Measurements from ENCODE around the gene PACS2.

PACS2 gene

GRCh38 chr14:105329411-105330150 lies 15.0 kb downstream of the PACS2 start:
- no peaks in the 10 kb centered on the region for H3K36me3 ChIP-seq
- no peak for DNase-seq
- H3K4me1 ChIP-seq, result no peaks in the 10 kb centered on the region

GRCh38 chr14:105330491-105330895 lies 15.9 kb downstream of the PACS2 start:
- Histone ChIP-seq H3K36me3 (no peaks in the 10 kb centered on the region), H3K27me3 (no peaks in the 10 kb centered on the region), H3K4me1 (no peaks in the 10 kb centered on the region), H3K4me3 (ENCODE audit: low read depth, low read length) (no peak overlapping the region), H3K9me3 (no peaks in the 10 kb centered on the region)
- DNase-seq, result peak; percentile 6
- no peak for TF ChIP-seq CTCF (IDR thresholded peaks at IDR 0.05; ENCODE audit: low read depth, low read length)

More at GRCh38 chr14:105329411-105330150, 15.0 kb downstream of the PACS2 start:
- no peaks in the 10 kb centered on the region for H3K27me3 ChIP-seq
- no peak overlapping the region for H3K4me3 ChIP-seq (ENCODE audit: low read depth, low read length)
- no peak for TF ChIP-seq CTCF (IDR thresholded peaks at IDR 0.05; ENCODE audit: low read depth, low read length)
- no peaks in the 10 kb centered on the region for H3K9me3 ChIP-seq

GRCh38 chr14:105331575-105332349 lies 17.2 kb downstream of the PACS2 start:
- Histone ChIP-seq H3K9me3 (no peaks in the 10 kb centered on the region), H3K36me3 (no peaks in the 10 kb centered on the region), H3K27me3 (no peaks in the 10 kb centered on the region), H3K4me3 (ENCODE audit: low read depth, low read length) (no peak overlapping the region), H3K4me1 (no peaks in the 10 kb centered on the region)
- TF ChIP-seq CTCF (IDR thresholded peaks at IDR 0.05; ENCODE audit: low read depth, low read length), result no peak
- DNase-seq, result no peak

- DNase-seq, result peak; percentile 5
- no peak overlapping the region for H3K4me3 ChIP-seq (ENCODE audit: low read depth, low read length)
- no peak for TF ChIP-seq CTCF (IDR thresholded peaks at IDR 0.05; ENCODE audit: low read depth, low read length)
- no peaks in the 10 kb centered on the region for H3K9me3 ChIP-seq
- no peaks in the 10 kb centered on the region; the same call in 1 of the 2 replicates for H3K36me3 ChIP-seq
- no peaks in the 10 kb centered on the region for H3K4me1 ChIP-seq
- H3K27me3 ChIP-seq, result no peaks in the 10 kb centered on the region
Observed at GRCh38 chr14:105332350-105332874, 17.9 kb downstream of the PACS2 start.

- TF ChIP-seq CTCF (IDR thresholded peaks at IDR 0.05; ENCODE audit: low read depth, low read length), result no peak
- no peaks in the 10 kb centered on the region for H3K9me3 ChIP-seq
- H3K4me1 ChIP-seq, result no peaks in the 10 kb centered on the region
- H3K4me3 ChIP-seq (ENCODE audit: low read depth, low read length), result no peak overlapping the region
- peak; percentile 18 for DNase-seq
- no peaks in the 10 kb centered on the region; the same call in 1 of the 2 replicates for H3K36me3 ChIP-seq
- H3K27me3 ChIP-seq, result no peaks in the 10 kb centered on the region
Observed at GRCh38 chr14:105333020-105333490, 18.5 kb downstream of the PACS2 start.
